22Rv1 (cell line): ENCODE measurements around the gene DNMBP.

Source experiments
- ZFX ChIP-seq: fragments of 450-650 bp; IDR thresholded peaks from 2 replicates; pipeline ENCODE4 v1.6.1; 2017; ENCODE audit warnings: antibody characterized with exemption, borderline replicate concordance
- TF ChIP-seq, protein P1 (sequence below): fragments of 450-650 bp; IDR thresholded peaks from 2 replicates; pipeline ENCODE4 v1.5.1; 2017; ENCODE audit warnings: mild to moderate bottlenecking

DNA sequence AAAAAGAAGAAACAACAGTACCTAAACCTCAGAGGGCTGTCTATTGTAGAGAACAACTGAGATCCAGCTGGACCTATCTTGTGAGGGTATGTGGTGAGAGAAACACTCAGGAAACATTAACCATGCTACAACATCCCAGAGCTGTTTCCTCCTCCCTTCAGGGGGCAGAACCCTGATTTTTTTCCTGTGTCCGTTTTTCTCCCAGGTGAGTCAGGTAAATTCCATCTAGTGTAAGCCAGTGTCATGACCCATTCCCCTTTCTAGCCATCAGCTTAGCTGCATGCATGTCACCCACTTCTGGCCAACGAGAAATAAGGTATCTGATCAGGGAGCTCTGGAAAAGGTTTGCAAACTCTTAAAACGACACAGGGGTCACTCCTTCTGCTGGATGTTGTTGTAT, 103.8 kb downstream of the DNMBP start:
- TF ChIP-seq, protein P1, sequence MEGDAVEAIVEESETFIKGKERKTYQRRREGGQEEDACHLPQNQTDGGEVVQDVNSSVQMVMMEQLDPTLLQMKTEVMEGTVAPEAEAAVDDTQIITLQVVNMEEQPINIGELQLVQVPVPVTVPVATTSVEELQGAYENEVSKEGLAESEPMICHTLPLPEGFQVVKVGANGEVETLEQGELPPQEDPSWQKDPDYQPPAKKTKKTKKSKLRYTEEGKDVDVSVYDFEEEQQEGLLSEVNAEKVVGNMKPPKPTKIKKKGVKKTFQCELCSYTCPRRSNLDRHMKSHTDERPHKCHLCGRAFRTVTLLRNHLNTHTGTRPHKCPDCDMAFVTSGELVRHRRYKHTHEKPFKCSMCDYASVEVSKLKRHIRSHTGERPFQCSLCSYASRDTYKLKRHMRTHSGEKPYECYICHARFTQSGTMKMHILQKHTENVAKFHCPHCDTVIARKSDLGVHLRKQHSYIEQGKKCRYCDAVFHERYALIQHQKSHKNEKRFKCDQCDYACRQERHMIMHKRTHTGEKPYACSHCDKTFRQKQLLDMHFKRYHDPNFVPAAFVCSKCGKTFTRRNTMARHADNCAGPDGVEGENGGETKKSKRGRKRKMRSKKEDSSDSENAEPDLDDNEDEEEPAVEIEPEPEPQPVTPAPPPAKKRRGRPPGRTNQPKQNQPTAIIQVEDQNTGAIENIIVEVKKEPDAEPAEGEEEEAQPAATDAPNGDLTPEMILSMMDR = no peak
- TF ChIP-seq ZFX = no peak
